ENCODE results near the gene VTI1A. TPM values are rescaled to one million over a fixed set of nuclear protein-coding genes. Genes with fewer than 3 reads are reported as not detected.
A peak's percentile ranks its signal among the peaks of the same experiment; 100 is the strongest.

VTI1A gene
- total RNA-seq, 4 donors from 2014 or later, result 49.3 to 84.5 (median 61.2) TPM

DNA sequence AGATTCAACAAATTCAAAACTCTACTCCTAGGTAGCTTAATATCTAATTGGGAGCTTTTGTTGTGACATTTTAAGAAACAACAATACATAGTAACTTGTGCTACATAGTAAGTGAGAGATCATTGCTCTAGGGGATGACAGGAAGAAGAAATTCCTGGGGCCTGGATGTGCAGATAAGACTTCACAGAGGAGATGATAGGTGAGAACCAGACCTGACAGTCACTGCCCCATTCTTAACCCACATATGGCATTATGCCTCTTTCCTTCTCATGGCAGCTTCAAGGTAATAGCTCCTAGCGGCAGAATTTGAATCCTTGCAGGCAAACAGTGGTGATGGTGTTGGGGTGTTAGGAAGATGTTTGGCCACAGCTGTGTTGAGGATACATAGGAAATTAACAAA, 233.6 kb downstream of the VTI1A start:
- WGBS, 2 donors, result 95 to 100% methylated on average over 1 of the region's 1 CpG
- TF ChIP-seq POLR2A (IDR thresholded peaks at IDR 0.05), result no peak
- no peak for TF ChIP-seq CTCF (IDR thresholded peaks at IDR 0.05)
- Histone ChIP-seq H3K9me3 (no peaks in the 10 kb centered on the region), H3K4me3 (replicated peaks in 1 of 3) (no peak overlapping the region), H3K4me1 (no peaks in the 10 kb centered on the region), H3K27me3 (no peaks in the 10 kb centered on the region), H3K36me3 (no peaks in the 10 kb centered on the region), H3K27ac (no peak overlapping the region)
- intact Hi-C loops (cut with DNase I), result no loop called here
- DNase-seq, result no peak

GRCh38 chr10:112687647-112688046, 240.6 kb downstream of the VTI1A start:
- intact Hi-C loops (cut with DNase I), result no loop called here
- TF ChIP-seq CTCF (IDR thresholded peaks at IDR 0.05) (no peak), POLR2A (IDR thresholded peaks at IDR 0.05) (no peak)
- Histone ChIP-seq H3K9me3 (no peaks in the 10 kb centered on the region), H3K27me3 (no peaks in the 10 kb centered on the region), H3K4me3 (replicated peaks in 1 of 3) (no peak overlapping the region), H3K27ac (no peak overlapping the region), H3K4me1 (no peaks in the 10 kb centered on the region), H3K36me3 (no peaks in the 10 kb centered on the region)
- WGBS, 2 donors, result 77 to 85% methylated on average over 4 of the region's 4 CpGs
- DNase-seq, result peak; percentile 40 to 43

DNA sequence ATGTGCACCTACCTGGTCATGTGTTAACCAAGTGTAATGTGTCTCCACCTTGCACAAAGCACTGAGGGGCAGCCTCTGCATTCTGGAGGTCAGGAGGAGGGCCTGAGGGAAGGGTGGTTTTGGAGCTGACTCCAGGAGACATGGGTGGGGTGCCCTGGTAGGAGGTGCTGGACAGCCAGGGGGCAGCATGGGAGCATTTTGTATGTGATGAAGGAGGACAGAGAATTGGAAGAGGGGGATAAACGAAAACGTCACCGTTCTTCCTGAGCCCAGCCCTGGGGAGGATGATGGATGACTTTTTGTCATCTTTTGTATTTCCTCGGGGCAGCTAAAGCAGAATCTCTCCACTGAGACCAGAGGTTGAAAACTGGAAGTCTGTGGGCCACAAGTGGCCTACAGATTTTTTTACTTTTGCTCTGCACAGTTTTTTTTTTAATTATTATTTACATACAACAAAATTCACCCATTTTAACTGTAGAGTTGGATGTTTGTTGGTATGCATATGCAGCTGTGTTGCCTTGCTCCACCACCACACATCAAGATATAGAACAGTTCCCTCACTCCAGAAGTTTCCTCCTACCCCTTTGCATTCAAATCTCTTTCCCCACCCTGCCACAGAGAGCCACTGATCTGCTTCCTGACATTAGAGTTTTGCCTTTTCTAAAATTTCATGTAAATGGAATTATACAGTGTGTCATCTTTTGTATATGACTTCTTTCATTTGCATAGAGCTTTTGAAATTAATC, 242.5 kb downstream of the VTI1A start:
- H3K27ac ChIP-seq, result no peak overlapping the region
- TF ChIP-seq POLR2A (IDR thresholded peaks at IDR 0.05), result no peak
- TF ChIP-seq CTCF (IDR thresholded peaks at IDR 0.05), result peak in 1 of 6 experiments; percentile 9
- H3K36me3 ChIP-seq, result no peaks in the 10 kb centered on the region
- H3K27me3 ChIP-seq, result no peaks in the 10 kb centered on the region
- intact Hi-C loops (cut with DNase I), result no loop called here
- no peak for DNase-seq
- 51 to 60% methylated on average over 4 of the region's 4 CpGs for WGBS, 2 donors
- H3K9me3 ChIP-seq, result no peaks in the 10 kb centered on the region
- no peaks in the 10 kb centered on the region for H3K4me1 ChIP-seq
- H3K4me3 ChIP-seq (replicated peaks in 1 of 3), result no peak overlapping the region

DNA sequence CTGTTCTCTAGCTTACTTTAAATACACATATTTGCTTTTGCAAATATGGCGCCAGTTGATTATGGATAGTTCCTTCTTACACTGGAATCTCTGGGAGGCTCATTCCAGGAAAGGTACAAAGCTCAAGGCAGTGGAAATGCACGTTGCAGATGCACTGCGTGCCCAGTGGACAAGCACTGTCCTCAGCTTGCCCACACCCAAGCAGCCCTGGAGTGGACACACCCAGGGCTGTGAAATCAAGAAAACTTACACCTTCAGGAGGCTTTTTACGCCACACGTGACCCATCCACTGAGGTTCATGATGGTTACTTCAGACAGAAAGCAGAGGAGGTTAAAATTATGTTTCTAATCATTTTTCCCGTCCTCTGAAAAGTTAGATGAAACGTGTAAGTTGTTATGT, 248.5 kb downstream of the VTI1A start:
- Histone ChIP-seq H3K4me1 (no peaks in the 10 kb centered on the region), H3K27ac (no peak overlapping the region), H3K27me3 (no peaks in the 10 kb centered on the region), H3K36me3 (no peaks in the 10 kb centered on the region), H3K4me3 (replicated peaks in 1 of 3) (no peak overlapping the region), H3K9me3 (no peaks in the 10 kb centered on the region)
- intact Hi-C loops (cut with DNase I), result no loop called here
- WGBS, 2 donors, result 94 to 98% methylated on average over 7 of the region's 7 CpGs
- DNase-seq, result no peak
- no peak for TF ChIP-seq CTCF (IDR thresholded peaks at IDR 0.05)
- no peak for TF ChIP-seq POLR2A (IDR thresholded peaks at IDR 0.05)

DNA sequence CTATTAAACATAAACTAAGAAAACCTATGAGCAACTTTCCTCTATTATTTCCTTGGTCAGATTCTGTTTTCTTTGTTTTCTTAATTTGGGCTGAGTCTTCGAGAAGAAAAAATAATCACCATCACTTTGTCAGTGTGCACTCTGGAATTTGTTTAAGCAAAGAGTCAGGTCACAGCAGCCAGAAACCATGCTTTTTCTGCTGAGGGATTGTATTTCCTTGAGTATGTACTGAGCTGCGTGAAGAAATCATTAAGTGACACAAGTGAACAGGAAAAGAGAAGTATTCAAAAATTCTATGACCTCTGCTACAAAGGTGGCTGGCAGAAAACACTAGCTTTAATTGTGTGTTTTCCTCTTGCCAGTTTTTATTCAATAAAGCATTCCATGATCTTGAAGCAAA, 249.6 kb downstream of the VTI1A start:
- TF ChIP-seq POLR2A (IDR thresholded peaks at IDR 0.05), result no peak
- no peak for TF ChIP-seq CTCF (IDR thresholded peaks at IDR 0.05)
- Histone ChIP-seq H3K27me3 (no peaks in the 10 kb centered on the region), H3K4me1 (no peaks in the 10 kb centered on the region), H3K27ac (no peak overlapping the region), H3K36me3 (no peaks in the 10 kb centered on the region), H3K4me3 (replicated peaks in 1 of 3) (no peak overlapping the region), H3K9me3 (no peaks in the 10 kb centered on the region)
- DNase-seq, result no peak
- intact Hi-C loops (cut with DNase I), result no loop called here
- 24 to 27% methylated on average over 2 of the region's 2 CpGs for WGBS, 2 donors

Data from thyroid gland (tissue), 4 donors.